GM19467 (cell line): ENCODE data around the gene SH3BP1.
"Not testable (repeated sequence)": the region's sequence is repeated elsewhere in the genome, so short reads cannot be mapped to it uniquely, and the experiment has no call there.

Experiments
- ATAC-seq: cut with Tn5 transposase; IDR thresholded peaks from one replicate; pipeline ENCODE4 v1.9.1; 2021; ENCODE audit warnings: mild to moderate bottlenecking, moderate library complexity; ENCODE audit not compliant: unreplicated experiment

SH3BP1 gene

GRCh38 chr22:37675930-37676735 lies 36.7 kb downstream of the SH3BP1 start:
- peak; percentile 1 for ATAC-seq

GRCh38 chr22:37676736-37677492 lies 37.4 kb downstream of the SH3BP1 start:
- ATAC-seq, result peak; percentile 48

GRCh38 chr22:37677493-37677974 lies 38.1 kb downstream of the SH3BP1 start:
- peak; percentile 15 for ATAC-seq

GRCh38 chr22:37678372-37678771 lies 38.9 kb downstream of the SH3BP1 start:
- ATAC-seq, result no peak

GRCh38 chr22:37679670-37680069 lies 40.2 kb downstream of the SH3BP1 start:
- no peak for ATAC-seq

- no peak for ATAC-seq
These were observed 40.9 kb downstream of the SH3BP1 start for GRCh38 chr22:37680191-37680851.

GRCh38 chr22:37681001-37681424 lies 41.5 kb downstream of the SH3BP1 start:
- no peak for ATAC-seq

GRCh38 chr22:37681556-37682049 lies 42.1 kb downstream of the SH3BP1 start:
- no peak for ATAC-seq

GRCh38 chr22:37684803-37685615 lies 45.5 kb downstream of the SH3BP1 start:
- ATAC-seq, result no peak

GRCh38 chr22:37686002-37686982 lies 46.8 kb downstream of the SH3BP1 start, which contains the start of gene NOL12:
Gene NOL12 (plus strand): TSS chr22:37686343. CDS start chr22:37686393, 50 bp downstream.
- peak; percentile 63 for ATAC-seq

- no peak for ATAC-seq
These were observed 50.9 kb downstream of the SH3BP1 start for GRCh38 chr22:37690407-37690806.

GRCh38 chr22:37690901-37691504 lies 51.5 kb downstream of the SH3BP1 start:
- ATAC-seq, result no peak

GRCh38 chr22:37692627-37693285 lies 53.3 kb downstream of the SH3BP1 start:
- no peak for ATAC-seq

GRCh38 chr22:37694131-37694530 lies 54.7 kb downstream of the SH3BP1 start:
- not testable (repeated sequence) for ATAC-seq

- ATAC-seq, result not testable (repeated sequence)
These were observed 56.8 kb downstream of the SH3BP1 start for GRCh38 chr22:37696260-37696656.

GRCh38 chr22:37696657-37697537 lies 57.4 kb downstream of the SH3BP1 start, which contains the start of gene TRIOBP:
Gene TRIOBP (plus strand): TSS chr22:37697048. CDS start chr22:37701366, 4,318 bp downstream.
- ATAC-seq, result peak; percentile 78

- no peak for ATAC-seq
These were observed 58.0 kb downstream of the SH3BP1 start for GRCh38 chr22:37697538-37697835.
